KG1 (cell line): ENCODE data around the gene CAMK2D.

ENCODE experiments used
- DNase-seq: peaks from one replicate; lab custom pipeline; 2025; lab: John Stamatoyannopoulos, UW

Gene CAMK2D

GRCh38 chr4:113565702-113566012 lies 195.9 kb downstream of the CAMK2D start:
- DNase-seq = no peak

- no peak for DNase-seq
Observed at GRCh38 chr4:113564493-113564892, 197.0 kb downstream of the CAMK2D start.

- no peak for DNase-seq
Observed at GRCh38 chr4:113563691-113564378, 197.7 kb downstream of the CAMK2D start.

- no peak for DNase-seq
Observed at GRCh38 chr4:113561758-113562157, 199.8 kb downstream of the CAMK2D start.

GRCh38 chr4:113561092-113561491 lies 200.4 kb downstream of the CAMK2D start:
- DNase-seq = no peak

GRCh38 chr4:113560579-113560978 lies 201.0 kb downstream of the CAMK2D start:
- DNase-seq = no peak

GRCh38 chr4:113559947-113560346 lies 201.6 kb downstream of the CAMK2D start:
- no peak for DNase-seq

- DNase-seq = no peak
Observed at GRCh38 chr4:113556382-113557134, 205.0 kb downstream of the CAMK2D start.

GRCh38 chr4:113555868-113556267 lies 205.7 kb downstream of the CAMK2D start:
- DNase-seq = no peak

GRCh38 chr4:113553082-113553481 lies 208.5 kb downstream of the CAMK2D start:
- DNase-seq = no peak

GRCh38 chr4:113550510-113550909 lies 211.0 kb downstream of the CAMK2D start:
- no peak for DNase-seq

GRCh38 chr4:113548303-113548702 lies 213.2 kb downstream of the CAMK2D start:
- no peak for DNase-seq

- peak; percentile 44 for DNase-seq
Observed at GRCh38 chr4:113547487-113548042, 214.0 kb downstream of the CAMK2D start.

- DNase-seq = no peak
Observed at GRCh38 chr4:113541933-113542332, 219.6 kb downstream of the CAMK2D start.

GRCh38 chr4:113540859-113541258 lies 220.7 kb downstream of the CAMK2D start:
- no peak for DNase-seq

- DNase-seq = no peak
Observed at GRCh38 chr4:113539408-113539807, 222.1 kb downstream of the CAMK2D start.

GRCh38 chr4:113537628-113538027 lies 223.9 kb downstream of the CAMK2D start:
- DNase-seq = no peak

- DNase-seq = no peak
Observed at GRCh38 chr4:113537203-113537602, 224.3 kb downstream of the CAMK2D start.

GRCh38 chr4:113534711-113535110 lies 226.8 kb downstream of the CAMK2D start:
- no peak for DNase-seq

- DNase-seq = no peak
Observed at GRCh38 chr4:113531572-113531971, 230.0 kb downstream of the CAMK2D start.

- DNase-seq = no peak
Observed at GRCh38 chr4:113528395-113528794, 233.1 kb downstream of the CAMK2D start.

GRCh38 chr4:113525521-113525920 lies 236.0 kb downstream of the CAMK2D start:
- no peak for DNase-seq

GRCh38 chr4:113524505-113525186 lies 236.9 kb downstream of the CAMK2D start:
- DNase-seq = no peak
